Keratinocyte (primary cell): ENCODE results near the gene NEAT1. TPM values are rescaled to one million over a fixed set of nuclear protein-coding genes. Genes with fewer than 3 reads are reported as not detected.

Experiments
- DNase-seq: peaks from one replicate; pipeline ENCODE4 v3.0.0-alpha.2; 2011; ENCODE audit warnings: low read depth, missing footprints, low spot score
- FAIRE-seq: peaks from 2 replicates; lab custom pipeline; 2011; peaks lifted over from hg19 to GRCh38; lab: Jason Lieb, UNC
- H2AFZ ChIP-seq: 2 replicates; pipeline ENCODE4 v1.6.0; 2012; ENCODE audit warnings: low read length, control low read depth, inconsistent platforms; ENCODE audit not compliant: control insufficient read depth
- H3K27ac ChIP-seq: 2 replicates; pipeline ENCODE4 v1.5.1; 2011; ENCODE audit warnings: low read length; ENCODE audit not compliant: control insufficient read depth, insufficient read depth
- H3K27me3 ChIP-seq: 3 replicates; pipeline ENCODE4 v1.6.0; 2011; ENCODE audit warnings: low read length; ENCODE audit not compliant: control insufficient read depth, insufficient read depth; ENCODE audit errors: extremely low read depth
- H3K36me3 ChIP-seq, 2 experiments: 2 replicates in 1 of 2; 3 replicates in 1 of 2; pipeline ENCODE4 v1.5.1; 2011; ENCODE audit warnings: low read length in 2 of 2, mild to moderate bottlenecking in 1 of 2; ENCODE audit not compliant: control insufficient read depth in 2 of 2, insufficient read depth in 2 of 2; ENCODE audit errors: extremely low read depth in 1 of 2
- H3K4me1 ChIP-seq: 3 replicates; pipeline ENCODE4 v1.5.1; 2011; ENCODE audit warnings: low read length; ENCODE audit not compliant: control insufficient read depth, insufficient read depth; ENCODE audit errors: extremely low read depth
- H3K4me2 ChIP-seq: 3 replicates; pipeline ENCODE4 v1.6.0; 2011; ENCODE audit warnings: low read depth, low read length; ENCODE audit not compliant: control insufficient read depth, insufficient read depth; ENCODE audit errors: extremely low read depth
- H3K4me3 ChIP-seq, 3 experiments: fragments of 200-600 bp in 1 of 3; sonication (generic) in 1 of 3; 2 replicates in 2 of 3; 3 replicates in 1 of 3; pipeline ENCODE4 v1.5.1; 2011 to 2016; ENCODE audit warnings: low read length in 3 of 3, mild to moderate bottlenecking in 3 of 3, control low read depth in 2 of 3, inconsistent platforms in 1 of 3, low read depth in 1 of 3, mixed read lengths in 1 of 3, mixed run types in 1 of 3, moderate library complexity in 1 of 3; ENCODE audit not compliant: control insufficient read depth in 2 of 3, insufficient read depth in 2 of 3; ENCODE audit errors: extremely low read depth in 1 of 3
- H3K79me2 ChIP-seq: 2 replicates; pipeline ENCODE4 v1.6.0; 2012; ENCODE audit warnings: low read length; ENCODE audit not compliant: control insufficient read depth, insufficient read depth
- H3K9ac ChIP-seq: 3 replicates; pipeline ENCODE4 v1.6.0; 2011; ENCODE audit warnings: low read length; ENCODE audit not compliant: control insufficient read depth, insufficient read depth; ENCODE audit errors: extremely low read depth
- H3K9me1 ChIP-seq: 3 replicates; pipeline ENCODE4 v1.6.0; 2011; ENCODE audit warnings: low read length; ENCODE audit not compliant: control insufficient read depth, insufficient read depth; ENCODE audit errors: extremely low read depth
- H3K9me3 ChIP-seq: 2 replicates; pipeline ENCODE4 v1.5.1; 2012; ENCODE audit warnings: low read depth, low read length; ENCODE audit not compliant: control insufficient read depth
- H4K20me1 ChIP-seq: 3 replicates; pipeline ENCODE4 v1.6.0; 2011; ENCODE audit warnings: low read length; ENCODE audit not compliant: control insufficient read depth, insufficient read depth; ENCODE audit errors: extremely low read depth
- CTCF ChIP-seq, 3 experiments: IDR thresholded peaks in 1 of 3; conservative IDR thresholded peaks in 1 of 3; optimal IDR thresholded peaks in 1 of 3; 2 replicates in 2 of 3; 3 replicates in 1 of 3; pipeline versions ENCODE3 to v1.5.1; 2011; ENCODE audit warnings: low read length in 3 of 3, mild to moderate bottlenecking in 3 of 3, moderate library complexity in 2 of 3, control low read depth in 1 of 3, inconsistent platforms in 1 of 3; ENCODE audit not compliant: insufficient read depth in 2 of 3; ENCODE audit errors: extremely low read depth in 1 of 3
- EZH2 ChIP-seq: IDR thresholded peaks from one replicate; pipeline ENCODE4 v1.6.1; 2012; ENCODE audit warnings: inconsistent platforms, mild to moderate bottlenecking, low read length, moderate library complexity
- dilution Hi-C: fragments of 300-500 bp; cut with MboI; formaldehyde crosslinking; loops from one replicate; pipeline ENCODE4 v1.7.0; 2020; ENCODE audit warnings: low sequenced_read_pairs; ENCODE audit not compliant: extremely low pct_ligation_motif_present
- polyA plus RNA-seq, 5 experiments: library from polyadenylated mRNA; depleted of rRNA in 3 of 5; stranded (reverse) in 3 of 5; stranded (forward) in 1 of 5; unstranded in 1 of 5; fragments of >200 nt; gene quantifications; 1 replicate in 1 of 5; 2 replicates in 3 of 5; 3 replicates in 1 of 5; pipeline versions ENCODE4 v1.2.1 to v1.2.3, GENCODE V29; 2011 to 2012; ENCODE audit warnings: missing spikeins in 2 of 5, low read depth in 1 of 5, low replicate concordance in 1 of 5

The NEAT1 gene
- polyA plus RNA-seq, 1 donor (not counting 4 experiments of a cell fraction or from before 2014, with no cell fraction given), result 270 TPM

GRCh38 chr11:65435411-65435931, 12.9 kb downstream of the NEAT1 start:
- H3K9ac ChIP-seq, result no peak overlapping the region
- H3K4me1 ChIP-seq, result peaks cover 9% of the 10 kb centered on the region
- peaks cover 16 to 47% of the 10 kb centered on the region in 2 experiments for H3K36me3 ChIP-seq
- no peaks in the 10 kb centered on the region for H3K9me3 ChIP-seq
- peaks cover 33% of the 10 kb centered on the region for H4K20me1 ChIP-seq
- H3K79me2 ChIP-seq, result peaks cover 29% of the 10 kb centered on the region
- H3K9me1 ChIP-seq, result no peaks in the 10 kb centered on the region
- no peak overlapping the region for H2AFZ ChIP-seq
- TF ChIP-seq CTCF (optimal IDR thresholded peaks at IDR 0.05 in 1 of 3, IDR thresholded peaks at IDR 0.05 in 1 of 3, conservative IDR thresholded peaks at IDR 0.05 in 1 of 3; ENCODE audit: extremely low read depth in 1 of 3, insufficient read depth in 2 of 3, low read length in 3 of 3) (no peak), EZH2 (no peak)
- DNase-seq, result no peak
- H3K4me3 ChIP-seq, result no peak overlapping the region
- dilution Hi-C loops, result no loop called here
- FAIRE-seq, result no peak
- H3K27me3 ChIP-seq, result no peaks in the 10 kb centered on the region
- no peak overlapping the region for H3K27ac ChIP-seq
- no peak overlapping the region for H3K4me2 ChIP-seq

GRCh38 chr11:65435981-65436411, 13.4 kb downstream of the NEAT1 start:
- Histone ChIP-seq H3K4me1 (peaks cover 8% of the 10 kb centered on the region), H3K79me2 (peaks cover 27% of the 10 kb centered on the region), H4K20me1 (peaks cover 36% of the 10 kb centered on the region), H3K4me3 (no peak overlapping the region), H3K36me3 (peaks cover 16 to 49% of the 10 kb centered on the region in 2 experiments), H2AFZ (no peak overlapping the region), H3K9me1 (no peaks in the 10 kb centered on the region), H3K27me3 (no peaks in the 10 kb centered on the region), H3K27ac (no peak overlapping the region), H3K9me3 (no peaks in the 10 kb centered on the region), H3K4me2 (no peak overlapping the region), H3K9ac (no peak overlapping the region)
- DNase-seq, result no peak
- FAIRE-seq, result no peak
- dilution Hi-C loops, result no loop called here
- no peak for TF ChIP-seq CTCF (optimal IDR thresholded peaks at IDR 0.05 in 1 of 3, IDR thresholded peaks at IDR 0.05 in 1 of 3, conservative IDR thresholded peaks at IDR 0.05 in 1 of 3; ENCODE audit: extremely low read depth in 1 of 3, insufficient read depth in 2 of 3, low read length in 3 of 3)
- no peak for TF ChIP-seq EZH2
